Upper lobe of left lung (tissue), 6 donors: ENCODE data around the gene ZNF503. TPM values are rescaled to one million over a fixed set of nuclear protein-coding genes. Genes with fewer than 3 reads are reported as not detected.

ENCODE experiments used
- ATAC-seq, 2 donors: fragments of 200-7000 bp; cut with Tn5 transposase; one replicate each; pipeline ENCODE4 v1.9.1; 2022; ENCODE audit warnings: mild to moderate bottlenecking in 2 of 2, moderate library complexity in 2 of 2; ENCODE audit not compliant: low FRiP score in 2 of 2
- DNase-seq, 2 donors: peaks; one replicate each; pipeline ENCODE4 v3.0.0-alpha.2; 2019 to 2020
- H3K27ac ChIP-seq, 4 donors: fragments of 200-600 bp; sonication (generic); one replicate each; pipeline ENCODE4 v1.5.1; 2016 to 2019
- H3K27me3 ChIP-seq, 4 donors: fragments of 200-600 bp; sonication (generic); one replicate each; pipeline ENCODE4 v1.5.1; 2017 to 2019
- H3K36me3 ChIP-seq, 4 donors: fragments of 200-600 bp; sonication (generic); one replicate each; pipeline ENCODE4 v1.5.1; 2016 to 2019
- H3K4me1 ChIP-seq, 4 donors: fragments of 200-600 bp; sonication (generic); one replicate each; pipeline ENCODE4 v1.5.1; 2018 to 2019
- H3K4me3 ChIP-seq, 4 donors: fragments of 200-600 bp; sonication (generic); one replicate each; pipeline ENCODE4 v1.5.1; 2017 to 2019; ENCODE audit warnings: mild to moderate bottlenecking in 2 of 4, moderate library complexity in 1 of 4
- H3K9me3 ChIP-seq, 4 donors: fragments of 200-600 bp; sonication (generic); one replicate each; pipeline ENCODE4 v1.5.1; 2018 to 2019
- EP300 ChIP-seq, 4 donors: sonication (generic); formaldehyde crosslinking; IDR thresholded peaks; one replicate each; pipeline ENCODE4 v1.5.1; 2017; ENCODE audit warnings: antibody characterized with exemption in 4 of 4, control low read depth in 2 of 4
- POLR2A ChIP-seq, 4 donors: fragments of 450-650 bp; IDR thresholded peaks; one replicate each; pipeline ENCODE4 v1.5.1; 2016 to 2017; ENCODE audit warnings: antibody characterized with exemption in 4 of 4, mild to moderate bottlenecking in 2 of 4
- POLR2AphosphoS5 ChIP-seq, 2 donors: sonication (generic); formaldehyde crosslinking; IDR thresholded peaks; one replicate each; pipeline ENCODE4 v1.5.1; 2017; ENCODE audit warnings: antibody characterized with exemption in 2 of 2
- WGBS, 2 donors: methylation state at CpG; one replicate each; pipeline ENCODE4 v1.1.5; 2017 to 2018; 5-methylcytosine and 5-hydroxymethylcytosine counted together
- total RNA-seq, 6 donors: library from RNA; depleted of rRNA in 4 of 6; stranded (reverse); fragments of >200 nt in 4 of 6; gene quantifications; one replicate each; pipeline versions ENCODE4 v1.1.0 to v1.2.1, GENCODE V29; 2016 to 2021
- TF ChIP-seq, protein P1 (sequence below), 6 experiments: fragments of 450-650 bp in 4 of 6; fragments of 200-600 bp in 2 of 6; sonication (generic) in 2 of 6; IDR thresholded peaks; one replicate each; pipeline ENCODE4 v1.5.1; 2016 to 2019; ENCODE audit warnings: antibody characterized with exemption in 6 of 6
- donor health status: DM: no; HTN: no; CAD: no; lungs with moderate emphysema.
- donor health status: DM: no; HTN: yes; CAD: no; lungs with severe emphysema.

The ZNF503 gene
- total RNA-seq, 6 donors from 2014 or later = 15.0 to 44.6 (median 23.5) TPM

- DNase-seq = peak in 1 of 2 donors; percentile 50
- WGBS, 2 donors = 0% methylated on average over 7 to 23 of the region's 39 CpGs
Observed at GRCh38 chr10:75400163-75400770, 1.3 kb downstream of the ZNF503 start.

GRCh38 chr10:75399461-75400162 lies 2.0 kb downstream of the ZNF503 start:
- TF ChIP-seq POLR2A (IDR thresholded peaks at IDR 0.05) (no peak), POLR2AphosphoS5 (IDR thresholded peaks at IDR 0.05) (no peak), EP300 (IDR thresholded peaks at IDR 0.05) (no peak)
- TF ChIP-seq, protein P1, sequence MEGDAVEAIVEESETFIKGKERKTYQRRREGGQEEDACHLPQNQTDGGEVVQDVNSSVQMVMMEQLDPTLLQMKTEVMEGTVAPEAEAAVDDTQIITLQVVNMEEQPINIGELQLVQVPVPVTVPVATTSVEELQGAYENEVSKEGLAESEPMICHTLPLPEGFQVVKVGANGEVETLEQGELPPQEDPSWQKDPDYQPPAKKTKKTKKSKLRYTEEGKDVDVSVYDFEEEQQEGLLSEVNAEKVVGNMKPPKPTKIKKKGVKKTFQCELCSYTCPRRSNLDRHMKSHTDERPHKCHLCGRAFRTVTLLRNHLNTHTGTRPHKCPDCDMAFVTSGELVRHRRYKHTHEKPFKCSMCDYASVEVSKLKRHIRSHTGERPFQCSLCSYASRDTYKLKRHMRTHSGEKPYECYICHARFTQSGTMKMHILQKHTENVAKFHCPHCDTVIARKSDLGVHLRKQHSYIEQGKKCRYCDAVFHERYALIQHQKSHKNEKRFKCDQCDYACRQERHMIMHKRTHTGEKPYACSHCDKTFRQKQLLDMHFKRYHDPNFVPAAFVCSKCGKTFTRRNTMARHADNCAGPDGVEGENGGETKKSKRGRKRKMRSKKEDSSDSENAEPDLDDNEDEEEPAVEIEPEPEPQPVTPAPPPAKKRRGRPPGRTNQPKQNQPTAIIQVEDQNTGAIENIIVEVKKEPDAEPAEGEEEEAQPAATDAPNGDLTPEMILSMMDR (IDR thresholded peaks at IDR 0.05) = peak; percentile 44 to 78 (median 67)
- Histone ChIP-seq H3K9me3 (no peaks in the 10 kb centered on the region), H3K4me1 (peaks cover 11 to 54% (median 29%) of the 10 kb centered on the region in 4 donors), H3K36me3 (peaks cover 0 to 14% (median 6%) of the 10 kb centered on the region in 4 donors), H3K27ac (peak overlapping the region; percentile 98), H3K4me3 (peak overlapping the region; percentile 78 to 94 (median 86)), H3K27me3 (peaks cover 0 to 19% (median 5%) of the 10 kb centered on the region in 4 donors)
- 5 to 8% methylated on average over 15 to 30 of the region's 71 CpGs for WGBS, 2 donors
- DNase-seq = peak; percentile 87 to 93
- ATAC-seq = peak; percentile 20 to 23

More at GRCh38 chr10:75400163-75400770, 1.3 kb downstream of the ZNF503 start:
- H3K27ac ChIP-seq = peak overlapping the region; percentile 98
- peak overlapping the region; percentile 78 to 94 (median 86) for H3K4me3 ChIP-seq
- ATAC-seq = no peak
- H3K36me3 ChIP-seq = peaks cover 0 to 14% (median 6%) of the 10 kb centered on the region in 4 donors
- peaks cover 12 to 54% (median 30%) of the 10 kb centered on the region in 4 donors for H3K4me1 ChIP-seq
- H3K9me3 ChIP-seq = no peaks in the 10 kb centered on the region
- peaks cover 0 to 19% (median 5%) of the 10 kb centered on the region in 4 donors for H3K27me3 ChIP-seq
- no peak for TF ChIP-seq EP300 (IDR thresholded peaks at IDR 0.05)
- peak in 1 of 4 donors; percentile 18 for TF ChIP-seq POLR2A (IDR thresholded peaks at IDR 0.05)

- Histone ChIP-seq H3K4me1 (peaks cover 5 to 50% (median 23%) of the 10 kb centered on the region in 4 donors), H3K36me3 (peaks cover 0 to 14% (median 6%) of the 10 kb centered on the region in 4 donors), H3K27ac (peak overlapping the region; percentile 98), H3K27me3 (peaks cover 0 to 13% (median 3%) of the 10 kb centered on the region in 4 donors), H3K4me3 (peak overlapping the region; percentile 78 to 94 (median 86)), H3K9me3 (no peaks in the 10 kb centered on the region)
- WGBS, 2 donors = 49 to 68% methylated on average over 20 to 76 of the region's 76 CpGs
- ATAC-seq (no peak), DNase-seq (peak; percentile 26 to 90)
- TF ChIP-seq, protein P1 (IDR thresholded peaks at IDR 0.05) = peak in 1 of 6 experiments; percentile 11
- TF ChIP-seq POLR2A (IDR thresholded peaks at IDR 0.05) (peak in 2 of 4 donors; percentile 14 to 31), EP300 (IDR thresholded peaks at IDR 0.05) (no peak)
Observed at GRCh38 chr10:75398692-75399460, 2.7 kb downstream of the ZNF503 start.

- H3K27ac ChIP-seq = peak overlapping the region; percentile 98
Observed at GRCh38 chr10:75398200-75398691, 3.3 kb downstream of the ZNF503 start.

More at GRCh38 chr10:75398200-75398691, 3.3 kb downstream of the ZNF503 start:
- ATAC-seq (no peak), DNase-seq (no peak)
- H3K36me3 ChIP-seq = peaks cover 0 to 14% (median 6%) of the 10 kb centered on the region in 4 donors
- TF ChIP-seq, protein P1 (IDR thresholded peaks at IDR 0.05) = no peak
- no peak for TF ChIP-seq POLR2AphosphoS5 (IDR thresholded peaks at IDR 0.05)
- TF ChIP-seq POLR2A (IDR thresholded peaks at IDR 0.05) = no peak
- TF ChIP-seq EP300 (IDR thresholded peaks at IDR 0.05) = no peak
- peaks cover 0 to 7% (median 3%) of the 10 kb centered on the region in 4 donors for H3K27me3 ChIP-seq
- 38 to 59% methylated on average over 17 of the region's 17 CpGs for WGBS, 2 donors
- H3K4me3 ChIP-seq = peak overlapping the region; percentile 78 to 94 (median 86)
- no peaks in the 10 kb centered on the region for H3K9me3 ChIP-seq
- H3K4me1 ChIP-seq = peaks cover 5 to 44% (median 17%) of the 10 kb centered on the region in 4 donors
